IMR-90 (cell line): ENCODE measurements around the gene HS3ST5. TPM values are rescaled to one million over a fixed set of nuclear protein-coding genes. Genes with fewer than 3 reads are reported as not detected.

Experiments
- ATAC-seq: fragments of 200-7000 bp; cut with Tn5 transposase; 2 replicates; pipeline ENCODE4 v1.9.1; 2020; ENCODE audit warnings: low read depth, mild to moderate bottlenecking, moderate library complexity
- BruUV-seq: library from RNA; stranded (reverse); fragments of 400-500 nt; replicated peaks from 2 replicates; lab custom pipeline; 2021; lab: Mats Ljungman, UMichigan
- CTCF ChIA-PET: fragments of 300-600 bp; formaldehyde crosslinking; extraction: SDS; loops from one replicate; lab custom pipeline; 2021; ENCODE audit warnings: antibody characterized with exemption; lab: Yijun Ruan, JAX
- POLR2A ChIA-PET: fragments of 300-600 bp; sonication (Branson Sonifier 250); formaldehyde crosslinking; loops from one replicate; lab custom pipeline; 2022; ENCODE audit warnings: antibody characterized with exemption; ENCODE audit not compliant: unreplicated experiment; lab: Charles Lee
- DNase-seq: peaks from one replicate; pipeline ENCODE4 v3.0.0; 2013
- H2AFZ ChIP-seq: replicated peaks from 2 replicates; pipeline ENCODE3; 2013; ENCODE audit warnings: low read length, mild to moderate bottlenecking; ENCODE audit not compliant: poor library complexity
- H2AK5ac ChIP-seq: 2 replicates; pipeline ENCODE4 v1.6.1; 2013; ENCODE audit warnings: low read depth, low read length, inconsistent platforms
- H2AK9ac ChIP-seq: replicated peaks from 2 replicates; pipeline ENCODE3; 2013; ENCODE audit warnings: mild to moderate bottlenecking, low read depth, low read length, moderate library complexity; ENCODE audit not compliant: poor library complexity
- H2BK120ac ChIP-seq: 2 replicates; pipeline ENCODE4 v1.6.1; 2013; ENCODE audit warnings: low read depth, low read length, inconsistent platforms
- H2BK15ac ChIP-seq: 3 replicates; pipeline ENCODE4 v1.6.1; 2013; ENCODE audit warnings: low read depth, low read length, inconsistent platforms
- H2BK20ac ChIP-seq: 2 replicates; pipeline ENCODE4 v1.6.1; 2013; ENCODE audit warnings: low read depth, mild to moderate bottlenecking, inconsistent platforms, low read length, moderate library complexity
- H2BK5ac ChIP-seq: 2 replicates; pipeline ENCODE4 v1.6.1; 2013; ENCODE audit warnings: mild to moderate bottlenecking, low read depth, low read length, inconsistent platforms; ENCODE audit not compliant: poor library complexity, severe bottlenecking
- H3K14ac ChIP-seq: replicated peaks from 2 replicates; pipeline ENCODE4 v1.6.1; 2013; ENCODE audit warnings: low read depth, low read length, inconsistent platforms
- H3K18ac ChIP-seq: 2 replicates; pipeline ENCODE4 v1.6.1; 2013; ENCODE audit warnings: low read depth, low read length, control low read depth
- H3K23ac ChIP-seq: 2 replicates; pipeline ENCODE4 v1.6.1; 2013; ENCODE audit warnings: low read depth, low read length, inconsistent platforms
- H3K27ac ChIP-seq: 2 replicates; pipeline ENCODE4 v1.5.1; 2013; ENCODE audit warnings: mild to moderate bottlenecking, control low read depth, low read length; ENCODE audit not compliant: insufficient read depth
- H3K27me3 ChIP-seq: 2 replicates; pipeline ENCODE4 v1.6.1; 2013; ENCODE audit warnings: low read length; ENCODE audit not compliant: control insufficient read depth, insufficient read depth
- H3K36me3 ChIP-seq: 2 replicates; pipeline ENCODE4 v1.6.1; 2013; ENCODE audit warnings: low read length, mixed read lengths; ENCODE audit not compliant: control insufficient read depth, insufficient read depth
- H3K4ac ChIP-seq: 2 replicates; pipeline ENCODE4 v1.6.1; 2013; ENCODE audit warnings: low read depth, low read length, inconsistent platforms
- H3K4me1 ChIP-seq: 2 replicates; pipeline ENCODE4 v1.6.1; 2013; ENCODE audit warnings: low read length, mixed read lengths; ENCODE audit not compliant: control insufficient read depth, insufficient read depth
- H3K4me2 ChIP-seq: 2 replicates; pipeline ENCODE4 v1.6.1; 2013; ENCODE audit warnings: low read depth, mild to moderate bottlenecking, control low read depth, low read length, moderate library complexity
- H3K4me3 ChIP-seq: 2 replicates; pipeline ENCODE4 v1.5.1; 2013; ENCODE audit warnings: low read depth, mild to moderate bottlenecking, control low read depth, low read length, moderate library complexity; ENCODE audit not compliant: insufficient read depth
- H3K56ac ChIP-seq: 2 replicates; pipeline ENCODE4 v1.6.1; 2013; ENCODE audit warnings: low read length, inconsistent platforms; ENCODE audit not compliant: insufficient read depth; ENCODE audit errors: extremely low read depth
- H3K79me1 ChIP-seq, 2 experiments: 2 replicates each; pipeline ENCODE4 v1.6.1; 2013; ENCODE audit warnings: low read length in 2 of 2, inconsistent platforms in 1 of 2, low read depth in 1 of 2
- H3K9ac ChIP-seq: 2 replicates; pipeline ENCODE4 v1.6.1; 2013; ENCODE audit warnings: low read depth, low read length, control low read depth
- H3K9me1 ChIP-seq: 2 replicates; pipeline ENCODE4 v1.6.1; 2013; ENCODE audit warnings: low read length, inconsistent platforms; ENCODE audit not compliant: insufficient read depth
- H3K9me3 ChIP-seq: 2 replicates; pipeline ENCODE4 v1.6.1; 2013; ENCODE audit warnings: low read length; ENCODE audit not compliant: control insufficient read depth, insufficient read depth
- H4K20me1 ChIP-seq: 2 replicates; pipeline ENCODE4 v1.6.1; 2013; ENCODE audit warnings: low read length, inconsistent platforms; ENCODE audit not compliant: insufficient read depth
- H4K5ac ChIP-seq: 2 replicates; pipeline ENCODE4 v1.6.1; 2013; ENCODE audit warnings: mild to moderate bottlenecking, low read depth, low read length, control low read depth
- H4K8ac ChIP-seq, 2 experiments: 2 replicates each; pipeline ENCODE4 v1.6.1; 2013; ENCODE audit warnings: low read depth in 2 of 2, low read length in 2 of 2, control low read depth in 1 of 2, inconsistent platforms in 1 of 2
- H4K91ac ChIP-seq: 2 replicates; pipeline ENCODE4 v1.6.1; 2013; ENCODE audit warnings: low read depth, low read length, inconsistent platforms; ENCODE audit not compliant: insufficient read depth
- BHLHE40 ChIP-seq: fragments of 150-350 bp; IDR thresholded peaks from 2 replicates; pipeline ENCODE4 v1.6.1; 2016; ENCODE audit warnings: mild to moderate bottlenecking, low read depth, low read length
- CEBPB ChIP-seq: IDR thresholded peaks from 2 replicates; pipeline ENCODE4 v1.6.1; 2012; ENCODE audit warnings: low read depth, low read length, improper control_type of control experiment
- CHD1 ChIP-seq: IDR thresholded peaks from 2 replicates; pipeline ENCODE4 v1.6.1; 2012; ENCODE audit warnings: low read depth, low read length, improper control_type of control experiment
- CTCF ChIP-seq: conservative IDR thresholded peaks from 2 replicates; pipeline ENCODE4 v1.5.1; 2012; ENCODE audit warnings: mild to moderate bottlenecking, low read depth, low read length, improper control_type of control experiment
- ELK1 ChIP-seq: fragments of 150-350 bp; IDR thresholded peaks from 2 replicates; pipeline ENCODE4 v1.6.1; 2016; ENCODE audit warnings: low read depth, mild to moderate bottlenecking, low read length, moderate library complexity, borderline replicate concordance
- FOS ChIP-seq: fragments of 150-350 bp; IDR thresholded peaks from 2 replicates; pipeline ENCODE4 v1.6.1; 2016; ENCODE audit warnings: low read depth, low read length
- MAFK ChIP-seq: IDR thresholded peaks from 2 replicates; pipeline ENCODE4 v1.6.1; 2012; ENCODE audit warnings: low read depth, low read length, improper control_type of control experiment
- MAZ ChIP-seq: IDR thresholded peaks from 2 replicates; pipeline ENCODE4 v1.6.1; 2012; ENCODE audit warnings: low read depth, mild to moderate bottlenecking, low read length, improper control_type of control experiment, moderate library complexity, borderline replicate concordance
- MXI1 ChIP-seq: IDR thresholded peaks from 2 replicates; pipeline ENCODE4 v1.6.1; 2012; ENCODE audit warnings: low read depth, mild to moderate bottlenecking, low read length, moderate library complexity, borderline replicate concordance
- NFE2L2 ChIP-seq: fragments of 150-350 bp; IDR thresholded peaks from 2 replicates; pipeline ENCODE4 v1.6.1; 2016; ENCODE audit warnings: low read depth, mild to moderate bottlenecking, low read length
- POLR2A ChIP-seq: IDR thresholded peaks from 2 replicates; pipeline ENCODE4 v1.6.1; 2012; ENCODE audit warnings: mild to moderate bottlenecking, low read depth, low read length
- RAD21 ChIP-seq: IDR thresholded peaks from 2 replicates; pipeline ENCODE4 v1.6.1; 2012; ENCODE audit warnings: low read length, improper control_type of control experiment
- RCOR1 ChIP-seq: IDR thresholded peaks from 2 replicates; pipeline ENCODE4 v1.6.1; 2012; ENCODE audit warnings: mild to moderate bottlenecking, low read length, improper control_type of control experiment; ENCODE audit not compliant: insufficient replicate concordance
- RFX5 ChIP-seq: IDR thresholded peaks from 2 replicates; pipeline ENCODE4 v1.8.0; 2012; ENCODE audit warnings: low read depth, mild to moderate bottlenecking, low read length, moderate library complexity
- SMC3 ChIP-seq: fragments of 150-350 bp; IDR thresholded peaks from 2 replicates; pipeline ENCODE4 v1.6.1; 2016; ENCODE audit warnings: low read depth, mild to moderate bottlenecking, antibody characterized with exemption, low read length, moderate library complexity
- USF2 ChIP-seq: fragments of 150-350 bp; IDR thresholded peaks from 2 replicates; pipeline ENCODE4 v1.6.1; 2017; ENCODE audit warnings: mild to moderate bottlenecking, antibody characterized with exemption, low read length, low read depth
- dilution Hi-C: fragments of 300-500 bp; cut with HindIII; formaldehyde crosslinking; loops from one replicate; pipeline ENCODE4 v1.14.3; 2018; ENCODE audit warnings: low sequenced_read_pairs; ENCODE audit not compliant: unreplicated experiment
- in situ Hi-C: fragments of 300-500 bp; cut with MboI; formaldehyde crosslinking; loops from 3 replicates; pipeline ENCODE4 v1.14.3; 2019; ENCODE audit warnings: low sequenced_read_pairs, inconsistent platforms, mixed read lengths
- intact Hi-C: fragments of 100-400 bp; cut with micrococcal nuclease; formaldehyde crosslinking; loops from 2 replicates; pipeline ENCODE4 v1.10.0; 2022
- polyA plus RNA-seq, 3 experiments: library from polyadenylated mRNA; depleted of rRNA; stranded (reverse); fragments of >200 nt; gene quantifications; 2 replicates each; pipeline ENCODE4 v1.2.3, GENCODE V29; 2012; ENCODE audit warnings: low replicate concordance in 1 of 3
- total RNA-seq: library from RNA; depleted of rRNA; stranded (reverse); fragments of >200 nt; gene quantifications from 2 replicates; pipeline ENCODE4 v1.2.3, GENCODE V29; 2012

The HS3ST5 gene
- total and polyA plus RNA-seq, 2 of the 4 experiments (the other 2 are of a cell fraction) = not detected

- Histone ChIP-seq H4K91ac (no peak overlapping the region), H3K9me3 (no peaks in the 10 kb centered on the region), H3K27me3 (peaks cover 3% of the 10 kb centered on the region; the same call in 1 of the 2 replicates), H3K14ac (no peak overlapping the region), H4K20me1 (no peaks in the 10 kb centered on the region), H4K8ac (no peak overlapping the region), H3K23ac (no peak overlapping the region), H3K18ac (no peak overlapping the region), H2BK20ac (no peak overlapping the region), H3K4me3 (no peak overlapping the region), H2AFZ (no peak overlapping the region), H3K4me1 (no peaks in the 10 kb centered on the region), H2BK5ac (no peak overlapping the region), H3K27ac (no peak overlapping the region), H3K9me1 (no peaks in the 10 kb centered on the region), H3K4me2 (no peak overlapping the region), H2BK15ac (no peak overlapping the region), H2AK9ac (no peak overlapping the region), H3K79me1 (no peaks in the 10 kb centered on the region), H2BK120ac (no peak overlapping the region), H2AK5ac (no peak overlapping the region), H4K5ac (no peak overlapping the region), H3K9ac (no peak overlapping the region), H3K4ac (no peak overlapping the region), H3K56ac (no peak overlapping the region), H3K36me3 (no peaks in the 10 kb centered on the region)
- POLR2A ChIA-PET = no interaction called here
- TF ChIP-seq RAD21 (no peak), SMC3 (no peak), MAZ (no peak), USF2 (no peak), CHD1 (no peak), CEBPB (no peak), ELK1 (no peak), NFE2L2 (no peak), FOS (no peak), MAFK (no peak), POLR2A (no peak), CTCF (no peak), RCOR1 (no peak), MXI1 (no peak), RFX5 (no peak), BHLHE40 (no peak)
- ATAC-seq = no peak
- intact Hi-C loops (no loop called here), in situ Hi-C loops (no loop called here), dilution Hi-C loops (no loop called here)
- CTCF ChIA-PET = interaction anchor here (0.6 to 0.8 kb wide), 2 partner anchors 9 to 13 kb away, joined by 3 read pairs; no protein-coding TSS in a partner anchor
- DNase-seq = no peak
- no TSS peak for BruUV-seq
These were observed 173.1 kb downstream of the HS3ST5 start for GRCh38 chr6:114169763-114170162.
